BLaER1 treated with 17β-estradiol and CSF1 and Interleukin-3, amounts not matched to agents 10 nM and 100 nM (cell line): Measurements from ENCODE around the gene DRAXIN.

Experiments
- H3K27ac ChIP-seq, 11 experiments: shearing (Covaris generic); formaldehyde crosslinking; 2 replicates each; pipeline ENCODE4 v1.8.1; 2022
- H3K27me3 ChIP-seq, 11 experiments: shearing (Covaris generic); formaldehyde crosslinking; 2 replicates each; pipeline ENCODE4 v1.8.1; 2022
- H3K36me3 ChIP-seq, 11 experiments: shearing (Covaris generic); formaldehyde crosslinking; 2 replicates each; pipeline ENCODE4 v1.8.1; 2022
- H3K4me1 ChIP-seq, 10 experiments: shearing (Covaris generic); formaldehyde crosslinking; 2 replicates each; pipeline ENCODE4 v1.8.1; 2022
- H3K4me2 ChIP-seq, 11 experiments: shearing (Covaris generic); formaldehyde crosslinking; 2 replicates each; pipeline ENCODE4 v1.8.1; 2022
- H3K4me3 ChIP-seq, 10 experiments: shearing (Covaris generic); formaldehyde crosslinking; 2 replicates each; pipeline ENCODE4 v1.8.1; 2022
- H3K9ac ChIP-seq, 11 experiments: shearing (Covaris generic); formaldehyde crosslinking; 2 replicates each; pipeline ENCODE4 v1.8.1; 2022
- H3K9me3 ChIP-seq, 11 experiments: shearing (Covaris generic); formaldehyde crosslinking; replicated peaks in 1 of 11; 2 replicates each; pipeline ENCODE4 v1.8.1; 2022
- H4K20me1 ChIP-seq, 11 experiments: shearing (Covaris generic); formaldehyde crosslinking; 2 replicates each; pipeline ENCODE4 v1.8.1; 2022
- Cebpa-rat ChIP-seq, 11 experiments: shearing (Covaris generic); IDR thresholded peaks; 2 replicates each; pipeline ENCODE4 v1.8.1; 2022

DRAXIN gene

DNA sequence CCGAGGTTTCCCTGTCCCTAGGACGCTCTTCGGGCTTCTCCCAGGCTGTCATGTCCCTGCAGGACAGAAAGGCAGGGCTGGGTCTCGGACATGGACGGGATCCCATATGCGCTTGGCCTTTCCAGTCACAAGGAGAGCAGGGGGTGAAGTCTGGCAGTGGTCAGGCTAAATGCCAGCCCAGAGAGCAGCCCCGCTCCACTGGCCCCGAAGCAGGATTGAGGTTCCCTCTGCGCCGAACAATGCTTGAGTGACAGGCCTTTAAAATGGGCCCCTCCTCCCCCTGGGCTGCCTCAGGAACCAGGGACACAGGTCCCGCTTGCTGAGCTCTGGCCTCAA lies 12.7 kb downstream of the DRAXIN start:
- peaks cover 0 to 17% (median 0%) of the 10 kb centered on the region in 11 experiments; a peak in 4 of 22 replicates for H3K27me3 ChIP-seq
- H3K4me3 ChIP-seq = peak overlapping the region in 1 of 10 experiments; percentile 16; a peak in 1 of 20 replicates
- no peaks in the 10 kb centered on the region for H3K9me3 ChIP-seq
- H3K36me3 ChIP-seq = peaks cover 0 to 52% (median 29%) of the 10 kb centered on the region in 11 experiments; a peak in 16 of 22 replicates
- peak overlapping the region; percentile 76 to 97 (median 92) for H3K4me2 ChIP-seq
- TF ChIP-seq Cebpa-rat (IDR thresholded peaks at IDR 0.05) = no peak
- H3K27ac ChIP-seq = peak overlapping the region in 8 of 11 experiments; percentile 9 to 76 (median 50); a peak in 14 of 22 replicates
- H3K9ac ChIP-seq = peak overlapping the region in 8 of 11 experiments; percentile 27 to 68 (median 42); a peak in 15 of 22 replicates
- H4K20me1 ChIP-seq = peaks cover 0 to 100% (median 87%) of the 10 kb centered on the region in 11 experiments; a peak in 18 of 22 replicates
- peaks cover 56 to 100% (median 100%) of the 10 kb centered on the region in 10 experiments for H3K4me1 ChIP-seq

DNA sequence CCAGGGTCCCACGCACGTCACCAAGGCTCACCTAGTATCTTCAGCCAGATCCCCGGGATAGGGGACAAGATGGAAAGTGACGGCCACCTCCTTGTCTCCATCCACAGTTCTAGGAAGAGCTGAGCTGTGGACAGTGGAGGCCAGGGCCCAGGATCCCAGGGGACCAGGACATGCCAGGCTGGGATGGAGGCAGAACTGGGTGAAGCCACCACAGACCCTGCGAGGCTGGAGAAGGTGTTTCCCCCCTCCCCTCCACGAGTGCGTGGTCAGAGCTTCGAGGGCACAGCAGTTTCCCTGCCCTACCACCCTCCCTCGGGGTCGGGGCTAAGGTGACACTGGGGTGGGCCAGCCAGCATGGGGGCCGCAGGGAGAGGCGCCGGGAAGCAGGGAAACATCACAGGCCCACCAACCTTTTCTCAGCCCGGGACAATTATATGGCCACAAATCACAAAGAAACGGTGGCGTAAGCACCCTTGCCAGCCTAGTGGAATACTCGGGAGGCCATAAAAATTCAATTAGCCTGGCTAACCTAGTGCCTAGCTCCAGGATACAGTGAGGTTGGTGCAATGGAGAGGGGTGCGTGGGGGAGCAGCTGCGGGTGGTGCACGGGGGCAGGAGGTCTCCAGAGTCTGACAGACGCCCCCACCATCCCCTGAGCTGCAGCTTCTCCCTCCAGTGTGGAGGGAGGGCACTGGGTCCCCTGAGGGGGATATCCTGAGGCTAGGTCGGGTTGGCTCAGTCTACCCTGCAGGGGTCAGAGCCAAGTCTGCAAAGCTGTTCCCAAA lies 13.4 kb downstream of the DRAXIN start:
- Histone ChIP-seq H3K4me2 (peak overlapping the region; percentile 76 to 97 (median 92)), H4K20me1 (peaks cover 0 to 98% (median 82%) of the 10 kb centered on the region in 11 experiments; a peak in 18 of 22 replicates), H3K27me3 (peaks cover 0 to 16% (median 0%) of the 10 kb centered on the region in 11 experiments; a peak in 4 of 22 replicates), H3K9ac (peak overlapping the region in 8 of 11 experiments; percentile 28 to 68 (median 42); a peak in 14 of 22 replicates), H3K4me1 (peaks cover 56 to 98% (median 96%) of the 10 kb centered on the region in 10 experiments), H3K4me3 (no peak overlapping the region), H3K9me3 (no peaks in the 10 kb centered on the region), H3K27ac (peak overlapping the region in 8 of 11 experiments; percentile 9 to 76 (median 50); a peak in 13 of 22 replicates), H3K36me3 (peaks cover 0 to 59% (median 37%) of the 10 kb centered on the region in 11 experiments; a peak in 16 of 22 replicates)
- TF ChIP-seq Cebpa-rat (IDR thresholded peaks at IDR 0.05) = no peak

DNA sequence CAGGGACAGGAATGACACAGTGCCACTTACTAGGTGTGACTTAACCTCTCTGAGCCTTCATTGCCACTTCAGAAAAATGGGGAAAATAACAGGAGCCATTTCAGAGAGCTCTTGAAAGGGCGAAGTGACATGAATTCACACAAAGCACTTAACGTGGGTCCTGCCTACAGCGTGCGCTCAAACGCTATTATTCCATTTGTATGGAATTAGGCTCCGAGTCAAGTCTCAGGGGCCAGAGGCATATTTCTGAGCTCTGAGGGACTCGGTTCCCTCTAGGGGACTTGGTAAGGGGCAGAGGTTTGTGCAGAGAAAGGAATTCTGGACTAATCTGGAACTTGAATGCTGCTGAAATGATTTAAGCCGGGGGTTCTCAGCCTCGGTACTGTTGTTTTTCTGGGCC lies 14.1 kb downstream of the DRAXIN start:
- H3K4me2 ChIP-seq = peak overlapping the region in 10 of 11 experiments; percentile 21 to 97 (median 92); a peak in 18 of 22 replicates
- peaks cover 0 to 66% (median 44%) of the 10 kb centered on the region in 11 experiments; a peak in 16 of 22 replicates for H3K36me3 ChIP-seq
- H3K9me3 ChIP-seq = no peaks in the 10 kb centered on the region
- H3K4me3 ChIP-seq = no peak overlapping the region
- H3K9ac ChIP-seq = peak overlapping the region in 8 of 11 experiments; percentile 28 to 68 (median 42); a peak in 10 of 22 replicates
- H3K27ac ChIP-seq = peak overlapping the region in 6 of 11 experiments; percentile 4 to 76 (median 56); a peak in 6 of 22 replicates
- H3K4me1 ChIP-seq = peaks cover 50 to 90% (median 89%) of the 10 kb centered on the region in 10 experiments
- no peak for TF ChIP-seq Cebpa-rat (IDR thresholded peaks at IDR 0.05)
- H3K27me3 ChIP-seq = peaks cover 0 to 9% (median 0%) of the 10 kb centered on the region in 11 experiments; a peak in 4 of 22 replicates
- peaks cover 0 to 91% (median 77%) of the 10 kb centered on the region in 11 experiments; a peak in 18 of 22 replicates for H4K20me1 ChIP-seq

DNA sequence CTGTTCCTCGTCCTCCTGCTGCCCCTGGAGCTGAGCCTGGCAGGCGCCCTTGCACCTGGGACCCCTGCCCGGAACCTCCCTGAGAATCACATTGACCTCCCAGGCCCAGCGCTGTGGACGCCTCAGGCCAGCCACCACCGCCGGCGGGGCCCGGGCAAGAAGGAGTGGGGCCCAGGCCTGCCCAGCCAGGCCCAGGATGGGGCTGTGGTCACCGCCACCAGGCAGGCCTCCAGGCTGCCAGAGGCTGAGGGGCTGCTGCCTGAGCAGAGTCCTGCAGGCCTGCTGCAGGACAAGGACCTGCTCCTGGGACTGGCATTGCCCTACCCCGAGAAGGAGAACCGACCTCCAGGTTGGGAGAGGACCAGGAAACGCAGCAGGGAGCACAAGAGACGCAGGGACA lies 14.8 kb downstream of the DRAXIN start:
- peak overlapping the region in 6 of 11 experiments; percentile 4 to 76 (median 60); a peak in 9 of 22 replicates for H3K27ac ChIP-seq
- peaks cover 0 to 72% (median 49%) of the 10 kb centered on the region in 11 experiments; a peak in 17 of 22 replicates for H3K36me3 ChIP-seq
- H4K20me1 ChIP-seq = peaks cover 0 to 88% (median 70%) of the 10 kb centered on the region in 11 experiments; a peak in 18 of 22 replicates
- peaks cover 43 to 83% (median 82%) of the 10 kb centered on the region in 10 experiments for H3K4me1 ChIP-seq
- H3K9ac ChIP-seq = peak overlapping the region in 6 of 11 experiments; percentile 6 to 68 (median 42); a peak in 6 of 22 replicates
- H3K9me3 ChIP-seq = no peaks in the 10 kb centered on the region
- H3K4me2 ChIP-seq = peak overlapping the region in 9 of 11 experiments; percentile 85 to 97 (median 93); a peak in 19 of 22 replicates
- TF ChIP-seq Cebpa-rat (IDR thresholded peaks at IDR 0.05) = no peak
- peaks cover 0 to 2% (median 0%) of the 10 kb centered on the region in 11 experiments; a peak in 4 of 22 replicates for H3K27me3 ChIP-seq
- no peak overlapping the region for H3K4me3 ChIP-seq

DNA sequence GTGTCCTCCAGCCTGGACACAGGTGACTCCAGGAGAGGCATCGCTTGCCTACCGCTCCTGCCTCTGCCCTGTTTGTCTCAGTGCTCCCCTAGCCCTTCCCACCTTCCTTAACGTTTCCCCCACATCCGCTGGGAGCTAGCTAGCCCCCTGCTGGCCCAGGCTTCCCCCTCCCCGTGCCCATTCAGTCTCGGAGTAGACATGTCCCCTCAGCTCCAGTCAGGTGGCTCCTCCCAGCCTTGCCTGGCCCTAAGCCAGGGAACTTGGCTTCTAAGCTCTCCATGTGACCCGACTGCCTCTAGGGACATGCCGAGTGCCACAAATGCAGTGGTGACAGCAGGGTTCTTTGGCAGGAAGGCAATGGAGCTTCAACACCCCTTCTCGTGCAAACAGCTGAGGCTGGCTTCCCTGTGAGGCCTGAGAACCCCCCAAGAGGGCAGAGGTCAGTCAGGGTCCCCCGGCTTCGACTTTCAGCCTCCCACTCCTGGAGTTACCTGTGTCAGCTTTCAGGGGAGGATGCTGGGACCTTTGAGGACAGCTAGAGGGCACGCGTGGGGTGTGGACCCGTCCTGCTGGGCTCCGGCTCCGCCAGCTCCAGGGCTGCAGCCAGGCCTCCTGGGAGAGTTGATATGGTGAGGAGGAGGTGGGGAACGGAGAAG lies 16.2 kb downstream of the DRAXIN start:
- Histone ChIP-seq H3K27ac (peak overlapping the region in 9 of 11 experiments; percentile 21 to 81 (median 65); a peak in 17 of 22 replicates), H3K4me1 (peaks cover 40 to 69% (median 67%) of the 10 kb centered on the region in 10 experiments), H4K20me1 (peaks cover 0 to 77% (median 59%) of the 10 kb centered on the region in 11 experiments; a peak in 18 of 22 replicates), H3K4me3 (peak overlapping the region in 2 of 10 experiments; percentile 9 to 21; a peak in 2 of 20 replicates), H3K4me2 (peak overlapping the region; percentile 55 to 97 (median 92)), H3K9ac (peak overlapping the region in 10 of 11 experiments; percentile 1 to 73 (median 40); a peak in 16 of 22 replicates), H3K36me3 (peaks cover 0 to 72% (median 51%) of the 10 kb centered on the region in 11 experiments; a peak in 18 of 22 replicates), H3K9me3 (no peaks in the 10 kb centered on the region), H3K27me3 (no peaks in the 10 kb centered on the region)
- no peak for TF ChIP-seq Cebpa-rat (IDR thresholded peaks at IDR 0.05)

DNA sequence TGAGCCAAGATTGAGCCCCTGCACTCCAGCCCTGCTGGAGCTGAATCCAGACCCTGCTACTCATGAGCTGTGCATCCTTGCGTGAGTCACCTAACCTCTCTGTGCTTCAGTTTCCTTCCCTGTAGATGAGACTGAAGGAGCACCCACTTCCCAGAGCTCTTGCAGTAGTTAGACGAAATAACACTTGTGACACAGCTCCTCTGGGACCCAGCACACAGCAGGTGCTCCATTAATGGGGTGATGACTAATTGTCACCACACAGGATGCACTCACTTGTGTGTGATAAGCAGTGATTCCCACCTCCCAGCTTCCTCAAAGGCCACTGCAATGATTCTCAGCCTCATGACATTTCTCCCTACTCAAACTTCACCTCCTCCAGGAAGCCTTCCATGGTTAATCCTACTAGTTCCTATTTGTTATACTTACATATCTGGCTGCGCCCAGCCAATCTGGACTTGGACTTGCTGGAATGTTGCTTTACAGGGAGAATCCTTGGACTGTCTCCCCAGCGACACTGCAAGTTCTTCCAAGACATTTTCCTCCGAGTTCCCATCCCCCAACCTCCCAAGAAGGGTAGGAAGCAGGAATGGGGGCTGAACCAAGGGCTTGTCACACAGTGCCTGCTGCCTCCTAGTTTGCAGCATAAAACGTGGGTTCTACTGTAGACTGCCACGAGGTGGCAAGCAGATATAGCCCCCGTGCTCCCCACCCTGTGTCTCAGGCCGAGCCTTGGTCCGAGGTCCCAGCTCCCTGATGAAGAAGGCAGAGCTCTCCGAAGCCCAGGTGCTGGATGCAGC lies 17.2 kb downstream of the DRAXIN start:
- peak overlapping the region in 8 of 11 experiments; percentile 21 to 81 (median 69); a peak in 16 of 22 replicates for H3K27ac ChIP-seq
- no peak overlapping the region for H3K4me3 ChIP-seq
- peaks cover 30 to 59% (median 57%) of the 10 kb centered on the region in 10 experiments for H3K4me1 ChIP-seq
- no peaks in the 10 kb centered on the region for H3K9me3 ChIP-seq
- peak overlapping the region; percentile 55 to 97 (median 92) for H3K4me2 ChIP-seq
- peaks cover 0 to 79% (median 61%) of the 10 kb centered on the region in 11 experiments; a peak in 18 of 22 replicates for H3K36me3 ChIP-seq
- no peaks in the 10 kb centered on the region for H3K27me3 ChIP-seq
- H3K9ac ChIP-seq = peak overlapping the region in 7 of 11 experiments; percentile 32 to 73 (median 53); a peak in 9 of 22 replicates
- peak in 3 of 11 experiments; percentile 40 to 65 (median 42); a peak in 4 of 22 replicates for TF ChIP-seq Cebpa-rat (IDR thresholded peaks at IDR 0.05)
- H4K20me1 ChIP-seq = peaks cover 0 to 67% (median 49%) of the 10 kb centered on the region in 11 experiments; a peak in 18 of 22 replicates

DNA sequence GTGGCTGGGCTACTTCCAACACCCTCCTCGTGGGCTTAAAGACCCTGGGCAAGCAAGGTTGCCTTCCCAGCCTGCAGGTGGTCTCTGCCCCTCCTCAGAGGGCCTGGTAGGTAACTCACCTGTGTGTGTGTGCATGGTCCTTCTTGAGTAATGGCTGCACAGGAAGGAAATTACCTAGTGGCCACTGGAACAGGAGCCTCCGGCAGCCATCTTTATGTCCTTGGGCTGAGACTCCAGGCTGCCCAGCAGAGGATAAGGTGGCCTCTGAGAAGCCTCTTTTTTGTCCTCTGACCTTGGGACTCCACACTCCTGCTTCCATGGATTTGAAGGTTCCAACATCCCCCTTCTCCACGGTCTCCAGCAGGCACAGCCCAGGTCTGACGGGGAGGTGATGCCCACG lies 20.0 kb downstream of the DRAXIN start:
- Histone ChIP-seq H4K20me1 (peaks cover 0 to 39% (median 22%) of the 10 kb centered on the region in 11 experiments; a peak in 15 of 22 replicates), H3K4me3 (no peak overlapping the region), H3K4me2 (no peak overlapping the region), H3K27me3 (no peaks in the 10 kb centered on the region), H3K9me3 (no peaks in the 10 kb centered on the region), H3K27ac (no peak overlapping the region), H3K4me1 (peaks cover 14 to 31% (median 30%) of the 10 kb centered on the region in 10 experiments), H3K36me3 (peaks cover 0 to 96% (median 83%) of the 10 kb centered on the region in 11 experiments; a peak in 18 of 22 replicates), H3K9ac (0 out of 22 replicates have a peak overlapping the region, but pooled peaks of 1 of the 11 experiments have one; percentile 24)
- no peak for TF ChIP-seq Cebpa-rat (IDR thresholded peaks at IDR 0.05)
